ENCODE results near the gene NPC1. TPM values are rescaled to one million over a fixed set of nuclear protein-coding genes. Genes with fewer than 3 reads are reported as not detected.

NPC1 gene
- total and polyA plus RNA-seq, 8 donors, result 6.2 to 25.6 (median 11.0) TPM

- intact Hi-C loops (cut with DNase I), result loop anchor here in 1 of 3 donors (5.0 kb wide), 1 partner anchor 77 kb away; no protein-coding TSS in a partner anchor
- Histone ChIP-seq H3K36me3 (no peaks in the 10 kb centered on the region), H3K4me1 (peaks cover 0 to 9% (median 0%) of the 10 kb centered on the region in 3 donors), H3K27me3 (no peaks in the 10 kb centered on the region), H3K4me3 (no peak overlapping the region), H3K9me3 (no peaks in the 10 kb centered on the region), H3K27ac (no peak overlapping the region)
- ATAC-seq (no peak), FAIRE-seq (no peak), DNase-seq (no peak)
- TF ChIP-seq CTCF (IDR thresholded peaks at IDR 0.05), result no peak
- WGBS, 2 donors, result 77 to 86% methylated on average over 11 of the region's 11 CpGs
Measured at GRCh38 chr18:23588836-23589560, 2.7 kb upstream of the NPC1 start.

- no peaks in the 10 kb centered on the region for H3K27me3 ChIP-seq
- no peak for FAIRE-seq
- peak in 2 of 6 donors; percentile 6 to 19 for DNase-seq
- intact Hi-C loops (cut with DNase I), result loop anchor here in 1 of 3 donors (5.0 kb wide), 1 partner anchor 75 kb away; no protein-coding TSS in a partner anchor
- H3K4me1 ChIP-seq, result peaks cover 0 to 15% (median 0%) of the 10 kb centered on the region in 3 donors
- no peak for TF ChIP-seq CTCF (IDR thresholded peaks at IDR 0.05)
- WGBS, 2 donors, result 23 to 26% methylated on average over 7 of the region's 7 CpGs
- no peak for ATAC-seq
- H3K36me3 ChIP-seq, result no peaks in the 10 kb centered on the region
- peak overlapping the region in 3 of 4 donors; percentile 80 to 84 (median 83) for H3K4me3 ChIP-seq
- H3K27ac ChIP-seq, result peak overlapping the region; percentile 98 to 99 (median 99)
- H3K9me3 ChIP-seq, result no peaks in the 10 kb centered on the region
Measured at GRCh38 chr18:23587220-23587642, 925 bp upstream of the NPC1 start.

GRCh38 chr18:23585897-23586248, 433 bp downstream of the NPC1 start:
- Histone ChIP-seq H3K36me3 (no peaks in the 10 kb centered on the region), H3K4me1 (peaks cover 0 to 15% (median 0%) of the 10 kb centered on the region in 3 donors), H3K9me3 (no peaks in the 10 kb centered on the region), H3K4me3 (peak overlapping the region; percentile 80 to 84 (median 83)), H3K27ac (peak overlapping the region; percentile 98 to 99 (median 99)), H3K27me3 (no peaks in the 10 kb centered on the region)
- intact Hi-C loops (cut with DNase I), result loop anchor here in 1 of 3 donors (5.0 kb wide), 1 partner anchor 74 kb away; no protein-coding TSS in a partner anchor
- FAIRE-seq (no peak), ATAC-seq (no peak), DNase-seq (no peak)
- WGBS, 2 donors, result 0% methylated on average over 14 of the region's 14 CpGs
- no peak for TF ChIP-seq CTCF (IDR thresholded peaks at IDR 0.05)

- peaks cover 0 to 17% (median 0%) of the 10 kb centered on the region in 3 donors for H3K4me1 ChIP-seq
- peak overlapping the region; percentile 98 to 99 (median 99) for H3K27ac ChIP-seq
- no peak for TF ChIP-seq CTCF (IDR thresholded peaks at IDR 0.05)
- H3K9me3 ChIP-seq, result no peaks in the 10 kb centered on the region
- ATAC-seq (peak in 2 of 4 donors; percentile 1 to 6), FAIRE-seq (no peak), DNase-seq (peak in 1 of 6 donors; percentile 25)
- WGBS, 2 donors, result 30 to 32% methylated on average over 19 of the region's 19 CpGs
- H3K36me3 ChIP-seq, result no peaks in the 10 kb centered on the region
- H3K4me3 ChIP-seq, result peak overlapping the region; percentile 80 to 84 (median 83)
- no peaks in the 10 kb centered on the region for H3K27me3 ChIP-seq
- intact Hi-C loops (cut with DNase I), result loop anchor here in 1 of 3 donors (5.0 kb wide), 1 partner anchor 73 kb away; no protein-coding TSS in a partner anchor
Measured at GRCh38 chr18:23585007-23585871, 1.1 kb downstream of the NPC1 start.

Data from pancreas (tissue), 10 donors.